AG10803 (cell line): ENCODE data around the gene KLHL29.

Source experiments
- DNase-seq: peaks from one replicate; pipeline ENCODE4 v3.0.0; 2010; ENCODE audit warnings: low read depth
- H3K4me3 ChIP-seq: 2 replicates; pipeline ENCODE4 v1.5.1; 2011; ENCODE audit warnings: mild to moderate bottlenecking, low read length, control low read depth
- TF ChIP-seq, protein P1 (sequence below): conservative IDR thresholded peaks from 2 replicates; pipeline ENCODE4 v1.5.1; 2011; ENCODE audit warnings: mild to moderate bottlenecking, low read length, control low read depth, inconsistent platforms

The KLHL29 gene

DNA sequence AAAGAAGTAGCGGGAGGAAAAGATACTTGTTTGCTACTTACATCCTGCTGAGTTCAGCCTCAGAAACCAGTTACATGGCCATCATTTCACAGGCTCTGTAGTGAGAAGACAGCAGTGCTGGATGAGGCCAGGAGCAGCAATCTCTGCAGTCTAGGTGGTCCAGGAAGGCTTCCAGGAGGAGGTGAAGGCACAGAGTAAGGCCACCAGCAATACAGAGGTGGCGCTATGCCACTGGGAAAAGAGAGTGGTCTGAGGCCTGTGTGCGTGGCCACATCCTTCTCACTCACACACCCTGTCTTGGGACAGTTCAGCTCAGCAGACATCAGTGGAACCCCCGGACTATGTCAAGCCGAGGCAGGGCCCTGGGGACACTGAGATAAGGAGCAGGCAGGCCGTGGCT lies 162.7 kb downstream of the KLHL29 start:
- TF ChIP-seq, protein P1, sequence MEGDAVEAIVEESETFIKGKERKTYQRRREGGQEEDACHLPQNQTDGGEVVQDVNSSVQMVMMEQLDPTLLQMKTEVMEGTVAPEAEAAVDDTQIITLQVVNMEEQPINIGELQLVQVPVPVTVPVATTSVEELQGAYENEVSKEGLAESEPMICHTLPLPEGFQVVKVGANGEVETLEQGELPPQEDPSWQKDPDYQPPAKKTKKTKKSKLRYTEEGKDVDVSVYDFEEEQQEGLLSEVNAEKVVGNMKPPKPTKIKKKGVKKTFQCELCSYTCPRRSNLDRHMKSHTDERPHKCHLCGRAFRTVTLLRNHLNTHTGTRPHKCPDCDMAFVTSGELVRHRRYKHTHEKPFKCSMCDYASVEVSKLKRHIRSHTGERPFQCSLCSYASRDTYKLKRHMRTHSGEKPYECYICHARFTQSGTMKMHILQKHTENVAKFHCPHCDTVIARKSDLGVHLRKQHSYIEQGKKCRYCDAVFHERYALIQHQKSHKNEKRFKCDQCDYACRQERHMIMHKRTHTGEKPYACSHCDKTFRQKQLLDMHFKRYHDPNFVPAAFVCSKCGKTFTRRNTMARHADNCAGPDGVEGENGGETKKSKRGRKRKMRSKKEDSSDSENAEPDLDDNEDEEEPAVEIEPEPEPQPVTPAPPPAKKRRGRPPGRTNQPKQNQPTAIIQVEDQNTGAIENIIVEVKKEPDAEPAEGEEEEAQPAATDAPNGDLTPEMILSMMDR = no peak
- no peak for DNase-seq

DNA sequence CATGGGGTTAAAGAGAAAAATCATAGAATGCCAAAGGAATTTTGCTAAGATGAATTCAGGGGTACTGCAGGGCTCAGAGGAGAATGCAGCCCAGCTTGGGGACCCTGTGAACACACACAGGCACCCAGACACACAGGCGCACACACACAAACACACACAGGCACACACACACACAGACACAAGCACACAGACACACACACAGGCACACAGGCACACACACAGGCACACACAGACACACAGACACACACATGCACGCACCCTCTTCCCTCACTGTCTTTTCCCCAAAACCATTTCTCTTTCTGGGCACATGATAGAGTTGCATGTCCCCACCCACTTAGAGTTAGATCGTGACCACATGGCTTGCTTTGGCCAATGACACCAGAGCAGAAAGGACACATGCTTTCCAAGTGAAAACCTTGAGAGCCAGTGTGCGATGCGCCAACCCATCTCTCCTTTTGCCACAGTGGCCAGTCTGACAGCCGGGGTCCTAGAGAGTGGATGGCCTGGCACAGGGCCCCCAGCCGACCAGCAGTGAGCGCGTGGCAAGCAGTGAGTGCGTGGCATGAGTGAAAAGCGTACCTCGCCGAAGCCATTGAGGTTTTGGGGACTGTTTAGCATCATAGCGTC lies 163.3 kb downstream of the KLHL29 start:
- DNase-seq = no peak
- TF ChIP-seq, protein P1 = no peak

More for the DNA sequence above, 162.7 kb downstream of the KLHL29 start:
- no peak overlapping the region for H3K4me3 ChIP-seq

DNA sequence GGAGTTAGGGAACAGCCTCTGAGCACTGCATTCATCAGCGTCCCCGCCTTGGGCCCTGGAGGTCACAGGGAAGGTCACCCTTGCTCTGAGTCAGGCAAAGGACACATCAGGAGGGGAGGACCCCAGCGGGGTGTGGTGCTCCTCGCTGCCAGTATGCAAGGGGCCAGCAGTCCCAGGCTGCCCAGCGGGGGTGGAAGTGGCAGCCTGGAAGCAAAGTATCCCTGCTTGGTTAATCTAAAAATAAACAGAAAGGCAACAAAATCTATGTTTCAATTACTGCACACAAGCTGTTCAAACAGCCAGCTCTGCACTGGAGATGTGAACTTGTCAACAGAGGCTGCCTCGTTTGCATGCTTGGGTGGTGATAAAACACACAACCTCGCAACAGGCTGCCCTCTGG lies 164.1 kb downstream of the KLHL29 start:
- no peak for DNase-seq
- TF ChIP-seq, protein P1 = no peak
- no peak overlapping the region for H3K4me3 ChIP-seq

More for the DNA sequence above, 163.3 kb downstream of the KLHL29 start:
- no peak overlapping the region for H3K4me3 ChIP-seq

DNA sequence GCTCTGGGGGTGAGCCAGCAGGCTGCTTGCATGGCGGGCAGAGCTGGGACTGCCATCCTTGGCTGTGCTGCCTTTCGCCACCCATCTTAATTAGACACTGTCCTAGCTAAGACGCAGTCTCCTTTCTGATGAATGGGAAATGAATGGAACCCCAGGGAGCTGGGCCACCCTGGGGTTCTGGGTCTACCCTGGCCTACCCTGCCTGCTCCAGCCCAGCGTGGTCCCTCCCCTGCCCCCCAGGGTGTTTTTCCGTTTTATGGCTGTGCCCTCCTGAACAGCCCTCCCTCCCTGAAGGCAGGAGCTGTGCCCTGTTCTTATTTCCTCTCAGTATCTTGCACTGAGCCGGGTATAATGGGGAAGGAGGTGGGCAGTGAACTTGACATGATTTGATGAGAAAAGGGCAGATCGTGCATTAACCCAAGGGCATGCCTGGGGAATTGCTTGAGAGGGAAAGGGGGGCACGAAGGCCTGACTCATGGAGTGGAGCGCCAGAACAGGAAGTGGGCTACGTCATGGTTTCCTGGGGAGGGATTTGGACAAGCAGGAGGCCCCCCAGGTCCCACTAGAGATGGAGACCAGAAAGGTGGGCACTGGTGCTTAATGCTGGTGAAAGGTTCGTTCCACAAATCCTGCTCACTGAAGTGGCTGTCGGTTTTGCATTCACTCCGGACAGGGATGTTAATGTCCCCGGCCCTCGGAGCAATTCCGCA lies 165.0 kb downstream of the KLHL29 start:
- H3K4me3 ChIP-seq = no peak overlapping the region
- peak; percentile 26 for DNase-seq
- TF ChIP-seq, protein P1 = no peak

DNA sequence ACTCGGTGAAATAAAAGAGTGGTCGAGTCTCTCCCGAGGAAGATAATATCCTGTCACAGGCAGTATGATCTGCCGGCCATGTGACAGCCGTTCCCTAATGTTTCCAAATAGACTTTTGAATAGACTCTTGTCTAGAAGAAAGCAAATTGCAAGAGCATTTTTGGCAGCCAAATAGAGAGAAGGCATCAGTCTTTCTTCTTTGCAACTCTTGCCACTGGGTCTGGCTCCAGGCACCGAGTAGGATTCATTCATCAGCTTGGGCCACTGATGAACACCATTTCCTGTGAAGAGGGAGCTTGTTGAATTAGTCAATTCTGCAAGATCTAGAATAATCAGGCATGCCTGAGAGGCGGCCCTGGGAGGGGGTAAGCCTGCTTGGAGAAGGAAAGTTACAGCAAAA lies 165.6 kb downstream of the KLHL29 start:
- DNase-seq = peak; percentile 37
- no peak overlapping the region for H3K4me3 ChIP-seq
- TF ChIP-seq, protein P1 = no peak

DNA sequence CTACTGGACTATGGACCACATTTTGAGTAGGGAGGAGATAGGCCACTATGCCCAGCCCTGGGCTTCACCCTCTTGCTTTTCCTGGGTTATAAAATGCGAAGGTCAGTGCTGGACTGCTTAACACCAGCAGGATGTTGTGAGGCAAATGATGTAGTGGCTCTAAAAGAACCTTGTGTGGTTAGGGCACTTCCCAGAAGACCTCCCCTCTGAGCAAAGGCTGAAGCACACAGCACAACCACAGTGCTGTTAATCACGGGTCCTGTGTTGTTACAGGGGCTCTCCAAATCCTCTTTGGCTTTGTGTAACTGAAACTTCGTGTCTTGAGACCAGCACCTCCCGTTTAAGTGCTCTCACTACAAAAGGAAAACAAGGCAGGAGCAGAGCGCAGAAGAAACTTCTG lies 166.9 kb downstream of the KLHL29 start:
- DNase-seq = no peak
- no peak overlapping the region for H3K4me3 ChIP-seq
- TF ChIP-seq, protein P1 = no peak

DNA sequence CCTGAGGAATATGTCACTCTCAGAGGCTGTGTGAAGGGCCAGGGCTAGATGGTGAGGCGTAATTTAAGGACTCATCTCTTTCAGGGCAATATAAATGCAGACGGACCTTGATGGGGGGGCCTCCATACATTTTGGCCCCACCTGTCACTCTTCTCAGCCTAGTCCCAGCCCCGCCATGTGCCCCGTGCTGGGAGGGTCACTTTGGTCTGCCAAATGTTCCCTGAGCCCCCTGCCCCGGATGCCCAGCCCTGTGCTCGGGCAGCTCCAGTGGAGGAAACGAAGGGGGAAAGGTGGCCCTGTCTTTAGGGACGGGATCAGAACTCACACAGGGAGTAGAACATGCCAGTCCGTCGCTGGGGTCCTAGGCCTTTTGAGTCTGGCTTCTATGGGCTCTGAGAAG lies 168.6 kb downstream of the KLHL29 start:
- no peak for DNase-seq
- TF ChIP-seq, protein P1 = no peak
- no peak overlapping the region for H3K4me3 ChIP-seq
